GM23338 (cell line): Measurements from ENCODE around the gene CNNM4. TPM values are rescaled to one million over a fixed set of nuclear protein-coding genes. Genes with fewer than 3 reads are reported as not detected.

Experiments used
- ATAC-seq: fragments of 200-7000 bp; cut with Tn5 transposase; 3 replicates; pipeline ENCODE4 v1.9.1; 2020
- DNase-seq: peaks from one replicate; pipeline ENCODE4 v3.0.0-alpha.2; 2015; ENCODE audit warnings: low spot score
- H2AFZ ChIP-seq: fragments of 200-600 bp; sonication (generic); 2 replicates; pipeline ENCODE4 v1.8.0; 2016; ENCODE audit warnings: antibody characterized with exemption, mild to moderate bottlenecking, moderate library complexity
- H3F3A ChIP-seq: fragments of 200-600 bp; sonication (generic); replicated peaks from 2 replicates; pipeline ENCODE4 v1.8.0; 2017; ENCODE audit warnings: antibody characterized with exemption, mixed run types, low read depth
- H3K27ac ChIP-seq: fragments of 200-600 bp; sonication (generic); 2 replicates; pipeline ENCODE4 v1.6.1; 2016; ENCODE audit warnings: low read depth
- H3K27me3 ChIP-seq: fragments of 200-600 bp; sonication (generic); 2 replicates; pipeline ENCODE4 v1.8.0; 2016; ENCODE audit warnings: mild to moderate bottlenecking, mixed run types, moderate library complexity; ENCODE audit not compliant: insufficient read depth
- H3K36me3 ChIP-seq: fragments of 200-600 bp; sonication (generic); 2 replicates; pipeline ENCODE4 v1.8.0; 2016; ENCODE audit warnings: mild to moderate bottlenecking; ENCODE audit not compliant: insufficient read depth
- H3K4me1 ChIP-seq: fragments of 200-600 bp; sonication (generic); 2 replicates; pipeline ENCODE4 v1.8.0; 2016; ENCODE audit warnings: mild to moderate bottlenecking, moderate library complexity; ENCODE audit not compliant: insufficient read depth
- H3K4me2 ChIP-seq: fragments of 200-600 bp; sonication (generic); 2 replicates; pipeline ENCODE4 v1.7.1; 2017; ENCODE audit warnings: mixed run types
- H3K4me3 ChIP-seq: fragments of 200-600 bp; sonication (generic); 2 replicates; pipeline ENCODE4 v1.6.1; 2016; ENCODE audit warnings: mixed run types
- H3K79me2 ChIP-seq: fragments of 200-600 bp; sonication (generic); replicated peaks from 2 replicates; pipeline ENCODE4 v1.8.0; 2017; ENCODE audit warnings: mild to moderate bottlenecking; ENCODE audit not compliant: insufficient read depth
- H3K9me2 ChIP-seq: fragments of 200-600 bp; sonication (generic); 2 replicates; pipeline ENCODE4 v1.8.0; 2017; ENCODE audit not compliant: insufficient read depth
- H4K20me1 ChIP-seq: fragments of 200-600 bp; sonication (generic); replicated peaks from 2 replicates; pipeline ENCODE4 v1.8.0; 2017; ENCODE audit warnings: mild to moderate bottlenecking; ENCODE audit not compliant: insufficient read depth
- H3K27ac Mint-ChIP-seq: 2 replicates; pipeline ENCODE4 v1.8.0; 2020; ENCODE audit warnings: inconsistent platforms, mild to moderate bottlenecking, moderate library complexity, mixed read lengths
- H3K27me3 Mint-ChIP-seq: 3 replicates; pipeline ENCODE4 v1.8.0; 2022; ENCODE audit warnings: low read depth, mild to moderate bottlenecking, moderate library complexity, mixed read lengths, inconsistent platforms; ENCODE audit not compliant: insufficient read depth, poor library complexity
- H3K36me3 Mint-ChIP-seq: 3 replicates; pipeline ENCODE4 v1.8.0; 2021; ENCODE audit warnings: low read depth, mild to moderate bottlenecking, inconsistent platforms, moderate library complexity, mixed read lengths
- H3K4me1 Mint-ChIP-seq: 3 replicates; pipeline ENCODE4 v1.8.0; 2020; ENCODE audit warnings: mild to moderate bottlenecking, inconsistent platforms, mixed read lengths
- H3K4me3 Mint-ChIP-seq: 3 replicates; pipeline ENCODE4 v1.8.0; 2021; ENCODE audit warnings: moderate library complexity, mild to moderate bottlenecking, inconsistent platforms, mixed read lengths
- H3K9me3 Mint-ChIP-seq: 3 replicates; pipeline ENCODE4 v1.8.0; 2020; ENCODE audit warnings: moderate library complexity, mild to moderate bottlenecking, inconsistent platforms, mixed read lengths
- CREB1 ChIP-seq: fragments of 250-450 bp; sonication (Bioruptor Pico); IDR thresholded peaks from 2 replicates; pipeline ENCODE4 v1.5.0; 2020; ENCODE audit warnings: low read depth, mild to moderate bottlenecking, moderate library complexity
- EZH2 ChIP-seq: fragments of 200-600 bp; sonication (generic); IDR thresholded peaks from one replicate; pipeline ENCODE4 v1.8.0; 2017; ENCODE audit warnings: antibody characterized with exemption, mild to moderate bottlenecking, low read depth; ENCODE audit not compliant: unreplicated experiment
- EZH2phosphoT487 ChIP-seq: fragments of 200-600 bp; sonication (generic); IDR thresholded peaks from one replicate; pipeline ENCODE4 v1.8.1; 2018; ENCODE audit warnings: antibody characterized with exemption; ENCODE audit not compliant: unreplicated experiment
- JUNB ChIP-seq: IDR thresholded peaks from one replicate; pipeline ENCODE4 v1.6.1; 2016; ENCODE audit warnings: antibody characterized with exemption; ENCODE audit not compliant: unreplicated experiment
- POLR2AphosphoS5 ChIP-seq: IDR thresholded peaks from 2 replicates; pipeline ENCODE4 v1.6.1; 2016; ENCODE audit warnings: antibody characterized with exemption, low read depth
- ZNF114 ChIP-seq: fragments of 250-450 bp; sonication (Bioruptor Pico); IDR thresholded peaks from 2 replicates; pipeline ENCODE4 v1.5.0; 2020; ENCODE audit warnings: mild to moderate bottlenecking, moderate library complexity
- ZNF331 ChIP-seq: fragments of 250-450 bp; sonication (Bioruptor Pico); IDR thresholded peaks from 2 replicates; pipeline ENCODE4 v1.5.0; 2020; ENCODE audit warnings: low read depth, mild to moderate bottlenecking, moderate library complexity
- polyA plus RNA-seq: library from polyadenylated mRNA; unstranded; fragments of >200 nt; fragmentation: Nextera tagmentation; extraction: Ambion mirVana; gene quantifications from 2 replicates; pipeline ENCODE4 v1.2.1, GENCODE V29; 2016
- total RNA-seq: library from RNA; depleted of rRNA; stranded (reverse); fragments of >200 nt; shearing (Covaris generic); gene quantifications from 2 replicates; pipeline ENCODE4 v1.2.3, GENCODE V29; 2014
- TF ChIP-seq, protein P1 (sequence below): IDR thresholded peaks from one replicate; pipeline ENCODE4 v1.6.1; 2018; ENCODE audit warnings: antibody characterized with exemption; ENCODE audit not compliant: unreplicated experiment

CNNM4 gene
- total and polyA plus RNA-seq, 2 experiments from 2014 or later, result 2.9 to 12.9 TPM

DNA sequence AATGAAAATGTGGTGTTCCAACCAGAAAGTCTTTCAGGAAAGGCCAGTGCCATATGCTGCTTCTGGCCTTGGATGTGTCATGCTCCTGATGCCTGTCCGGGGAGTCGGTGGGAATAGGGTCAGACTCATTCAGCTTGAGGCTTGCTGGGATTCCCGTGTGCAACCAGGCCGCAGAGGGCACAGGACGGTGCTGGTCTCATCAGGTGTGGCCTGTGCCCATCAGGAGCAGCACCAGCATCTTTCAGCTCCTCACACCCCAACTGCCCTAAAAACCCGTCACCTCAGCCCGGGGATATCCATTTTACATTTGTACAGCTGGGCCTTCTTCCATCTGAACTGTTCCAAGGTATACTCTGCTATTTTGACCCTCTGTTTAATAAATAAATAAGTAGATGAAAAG lies 42.0 kb downstream of the CNNM4 start:
- Histone ChIP-seq H3K79me2 (no peaks in the 10 kb centered on the region), H3K4me2 (no peak overlapping the region), H3K36me3 (no peaks in the 10 kb centered on the region), H3F3A (no peaks in the 10 kb centered on the region; the same call in 1 of the 2 replicates), H3K9me2 (no peaks in the 10 kb centered on the region), H2AFZ (no peak overlapping the region), H3K27ac (no peak overlapping the region), H3K4me3 (no peak overlapping the region), H4K20me1 (no peaks in the 10 kb centered on the region), H3K4me1 (no peaks in the 10 kb centered on the region), H3K27me3 (no peaks in the 10 kb centered on the region)
- DNase-seq (no peak), ATAC-seq (no peak)
- H3K36me3 Mint-ChIP-seq, result peaks cover 9% of the 10 kb centered on the region; the same call in 2 of the 3 replicates
- TF ChIP-seq EZH2 (no peak), JUNB (no peak), CREB1 (no peak), ZNF114 (no peak), EZH2phosphoT487 (no peak), POLR2AphosphoS5 (no peak)
- TF ChIP-seq, protein P1, sequence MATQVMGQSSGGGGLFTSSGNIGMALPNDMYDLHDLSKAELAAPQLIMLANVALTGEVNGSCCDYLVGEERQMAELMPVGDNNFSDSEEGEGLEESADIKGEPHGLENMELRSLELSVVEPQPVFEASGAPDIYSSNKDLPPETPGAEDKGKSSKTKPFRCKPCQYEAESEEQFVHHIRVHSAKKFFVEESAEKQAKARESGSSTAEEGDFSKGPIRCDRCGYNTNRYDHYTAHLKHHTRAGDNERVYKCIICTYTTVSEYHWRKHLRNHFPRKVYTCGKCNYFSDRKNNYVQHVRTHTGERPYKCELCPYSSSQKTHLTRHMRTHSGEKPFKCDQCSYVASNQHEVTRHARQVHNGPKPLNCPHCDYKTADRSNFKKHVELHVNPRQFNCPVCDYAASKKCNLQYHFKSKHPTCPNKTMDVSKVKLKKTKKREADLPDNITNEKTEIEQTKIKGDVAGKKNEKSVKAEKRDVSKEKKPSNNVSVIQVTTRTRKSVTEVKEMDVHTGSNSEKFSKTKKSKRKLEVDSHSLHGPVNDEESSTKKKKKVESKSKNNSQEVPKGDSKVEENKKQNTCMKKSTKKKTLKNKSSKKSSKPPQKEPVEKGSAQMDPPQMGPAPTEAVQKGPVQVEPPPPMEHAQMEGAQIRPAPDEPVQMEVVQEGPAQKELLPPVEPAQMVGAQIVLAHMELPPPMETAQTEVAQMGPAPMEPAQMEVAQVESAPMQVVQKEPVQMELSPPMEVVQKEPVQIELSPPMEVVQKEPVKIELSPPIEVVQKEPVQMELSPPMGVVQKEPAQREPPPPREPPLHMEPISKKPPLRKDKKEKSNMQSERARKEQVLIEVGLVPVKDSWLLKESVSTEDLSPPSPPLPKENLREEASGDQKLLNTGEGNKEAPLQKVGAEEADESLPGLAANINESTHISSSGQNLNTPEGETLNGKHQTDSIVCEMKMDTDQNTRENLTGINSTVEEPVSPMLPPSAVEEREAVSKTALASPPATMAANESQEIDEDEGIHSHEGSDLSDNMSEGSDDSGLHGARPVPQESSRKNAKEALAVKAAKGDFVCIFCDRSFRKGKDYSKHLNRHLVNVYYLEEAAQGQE, result no peak
- no peak overlapping the region for H3K4me3 Mint-ChIP-seq
- peaks cover 2% of the 10 kb centered on the region for H3K27me3 Mint-ChIP-seq
- H3K9me3 Mint-ChIP-seq, result peaks cover 6% of the 10 kb centered on the region; the same call in 1 of the 3 replicates
- H3K27ac Mint-ChIP-seq, result no peak overlapping the region
- H3K4me1 Mint-ChIP-seq, result no peaks in the 10 kb centered on the region

DNA sequence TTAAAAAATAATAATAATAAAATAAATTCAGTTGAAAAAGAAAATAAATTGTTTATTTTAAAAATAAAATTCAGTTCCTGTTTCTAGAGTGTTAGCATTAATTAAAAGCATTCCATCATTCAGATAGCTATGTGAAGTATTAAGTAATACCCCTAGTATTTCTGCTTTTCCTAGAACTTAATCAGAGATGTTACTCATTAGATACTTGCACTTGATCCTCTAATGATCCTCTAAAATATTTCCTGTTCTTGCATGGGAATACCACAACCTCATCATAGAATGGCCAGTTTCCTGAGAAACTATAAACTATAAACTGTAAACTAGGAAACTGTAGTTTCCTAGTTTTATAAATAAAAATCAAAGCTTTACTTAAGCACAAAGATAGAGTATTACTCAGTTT lies 44.3 kb downstream of the CNNM4 start:
- no peak overlapping the region for H3K4me3 Mint-ChIP-seq
- H3K4me2 ChIP-seq, result no peak overlapping the region
- no peak overlapping the region for H3K4me3 ChIP-seq
- H3K36me3 Mint-ChIP-seq, result peaks cover 13% of the 10 kb centered on the region; the same call in 2 of the 3 replicates
- no peaks in the 10 kb centered on the region for H3K79me2 ChIP-seq
- H3K27me3 ChIP-seq, result no peaks in the 10 kb centered on the region
- peaks cover 6% of the 10 kb centered on the region; the same call in 1 of the 3 replicates for H3K9me3 Mint-ChIP-seq
- ATAC-seq, result no peak
- no peaks in the 10 kb centered on the region for H3K36me3 ChIP-seq
- no peaks in the 10 kb centered on the region for H3K4me1 Mint-ChIP-seq
- no peak overlapping the region for H3K27ac Mint-ChIP-seq
- no peaks in the 10 kb centered on the region; the same call in 1 of the 2 replicates for H3F3A ChIP-seq
- no peaks in the 10 kb centered on the region for H4K20me1 ChIP-seq
- no peaks in the 10 kb centered on the region for H3K4me1 ChIP-seq
- no peak overlapping the region for H3K27ac ChIP-seq
- peaks cover 2% of the 10 kb centered on the region for H3K27me3 Mint-ChIP-seq
- no peak overlapping the region for H2AFZ ChIP-seq
- no peak for DNase-seq
- no peaks in the 10 kb centered on the region for H3K9me2 ChIP-seq
- TF ChIP-seq EZH2phosphoT487 (no peak), ZNF114 (no peak), EZH2 (no peak), ZNF331 (CRISPR knock-in tag) (no peak), CREB1 (no peak), JUNB (no peak)
- TF ChIP-seq, protein P1, result no peak
